GM23338 (cell line): Measurements from ENCODE around the gene ORC4. TPM values are rescaled to one million over a fixed set of nuclear protein-coding genes. Genes with fewer than 3 reads are reported as not detected.
"Not testable (repeated sequence)": the region's sequence is repeated elsewhere in the genome, so short reads cannot be mapped to it uniquely, and the experiment has no call there.

Source experiments
- ATAC-seq: fragments of 200-7000 bp; cut with Tn5 transposase; 3 replicates; pipeline ENCODE4 v1.9.1; 2020
- DNase-seq: peaks from one replicate; pipeline ENCODE4 v3.0.0-alpha.2; 2015; ENCODE audit warnings: low spot score
- H2AFZ ChIP-seq: fragments of 200-600 bp; sonication (generic); 2 replicates; pipeline ENCODE4 v1.8.0; 2016; ENCODE audit warnings: antibody characterized with exemption, mild to moderate bottlenecking, moderate library complexity
- H3F3A ChIP-seq: fragments of 200-600 bp; sonication (generic); replicated peaks from 2 replicates; pipeline ENCODE4 v1.8.0; 2017; ENCODE audit warnings: antibody characterized with exemption, mixed run types, low read depth
- H3K27ac ChIP-seq: fragments of 200-600 bp; sonication (generic); 2 replicates; pipeline ENCODE4 v1.6.1; 2016; ENCODE audit warnings: low read depth
- H3K27me3 ChIP-seq: fragments of 200-600 bp; sonication (generic); 2 replicates; pipeline ENCODE4 v1.8.0; 2016; ENCODE audit warnings: mild to moderate bottlenecking, mixed run types, moderate library complexity; ENCODE audit not compliant: insufficient read depth
- H3K36me3 ChIP-seq: fragments of 200-600 bp; sonication (generic); 2 replicates; pipeline ENCODE4 v1.8.0; 2016; ENCODE audit warnings: mild to moderate bottlenecking; ENCODE audit not compliant: insufficient read depth
- H3K4me1 ChIP-seq: fragments of 200-600 bp; sonication (generic); 2 replicates; pipeline ENCODE4 v1.8.0; 2016; ENCODE audit warnings: mild to moderate bottlenecking, moderate library complexity; ENCODE audit not compliant: insufficient read depth
- H3K4me2 ChIP-seq: fragments of 200-600 bp; sonication (generic); 2 replicates; pipeline ENCODE4 v1.7.1; 2017; ENCODE audit warnings: mixed run types
- H3K4me3 ChIP-seq: fragments of 200-600 bp; sonication (generic); 2 replicates; pipeline ENCODE4 v1.6.1; 2016; ENCODE audit warnings: mixed run types
- H3K79me2 ChIP-seq: fragments of 200-600 bp; sonication (generic); replicated peaks from 2 replicates; pipeline ENCODE4 v1.8.0; 2017; ENCODE audit warnings: mild to moderate bottlenecking; ENCODE audit not compliant: insufficient read depth
- H3K9me2 ChIP-seq: fragments of 200-600 bp; sonication (generic); 2 replicates; pipeline ENCODE4 v1.8.0; 2017; ENCODE audit not compliant: insufficient read depth
- H4K20me1 ChIP-seq: fragments of 200-600 bp; sonication (generic); replicated peaks from 2 replicates; pipeline ENCODE4 v1.8.0; 2017; ENCODE audit warnings: mild to moderate bottlenecking; ENCODE audit not compliant: insufficient read depth
- H3K27ac Mint-ChIP-seq: 2 replicates; pipeline ENCODE4 v1.8.0; 2020; ENCODE audit warnings: inconsistent platforms, mild to moderate bottlenecking, moderate library complexity, mixed read lengths
- H3K27me3 Mint-ChIP-seq: 3 replicates; pipeline ENCODE4 v1.8.0; 2022; ENCODE audit warnings: low read depth, mild to moderate bottlenecking, moderate library complexity, mixed read lengths, inconsistent platforms; ENCODE audit not compliant: insufficient read depth, poor library complexity
- H3K36me3 Mint-ChIP-seq: 3 replicates; pipeline ENCODE4 v1.8.0; 2021; ENCODE audit warnings: low read depth, mild to moderate bottlenecking, inconsistent platforms, moderate library complexity, mixed read lengths
- H3K4me1 Mint-ChIP-seq: 3 replicates; pipeline ENCODE4 v1.8.0; 2020; ENCODE audit warnings: mild to moderate bottlenecking, inconsistent platforms, mixed read lengths
- H3K4me3 Mint-ChIP-seq: 3 replicates; pipeline ENCODE4 v1.8.0; 2021; ENCODE audit warnings: moderate library complexity, mild to moderate bottlenecking, inconsistent platforms, mixed read lengths
- H3K9me3 Mint-ChIP-seq: 3 replicates; pipeline ENCODE4 v1.8.0; 2020; ENCODE audit warnings: moderate library complexity, mild to moderate bottlenecking, inconsistent platforms, mixed read lengths
- CREB1 ChIP-seq: fragments of 250-450 bp; sonication (Bioruptor Pico); IDR thresholded peaks from 2 replicates; pipeline ENCODE4 v1.5.0; 2020; ENCODE audit warnings: low read depth, mild to moderate bottlenecking, moderate library complexity
- EZH2phosphoT487 ChIP-seq: fragments of 200-600 bp; sonication (generic); IDR thresholded peaks from one replicate; pipeline ENCODE4 v1.8.1; 2018; ENCODE audit warnings: antibody characterized with exemption; ENCODE audit not compliant: unreplicated experiment
- JUNB ChIP-seq: IDR thresholded peaks from one replicate; pipeline ENCODE4 v1.6.1; 2016; ENCODE audit warnings: antibody characterized with exemption; ENCODE audit not compliant: unreplicated experiment
- NANOG ChIP-seq: IDR thresholded peaks from 2 replicates; pipeline ENCODE4 v1.6.1; 2016; ENCODE audit warnings: antibody characterized with exemption, borderline replicate concordance
- POLR2AphosphoS5 ChIP-seq: IDR thresholded peaks from 2 replicates; pipeline ENCODE4 v1.6.1; 2016; ENCODE audit warnings: antibody characterized with exemption, low read depth
- REST ChIP-seq: IDR thresholded peaks from one replicate; pipeline ENCODE4 v1.6.1; 2018; ENCODE audit warnings: antibody characterized with exemption; ENCODE audit not compliant: unreplicated experiment
- STAT1 ChIP-seq: IDR thresholded peaks from one replicate; pipeline ENCODE4 v1.6.1; 2016; ENCODE audit warnings: antibody characterized with exemption; ENCODE audit not compliant: unreplicated experiment
- ZNF331 ChIP-seq: fragments of 250-450 bp; sonication (Bioruptor Pico); IDR thresholded peaks from 2 replicates; pipeline ENCODE4 v1.5.0; 2020; ENCODE audit warnings: low read depth, mild to moderate bottlenecking, moderate library complexity
- polyA plus RNA-seq: library from polyadenylated mRNA; unstranded; fragments of >200 nt; fragmentation: Nextera tagmentation; extraction: Ambion mirVana; gene quantifications from 2 replicates; pipeline ENCODE4 v1.2.1, GENCODE V29; 2016
- total RNA-seq: library from RNA; depleted of rRNA; stranded (reverse); fragments of >200 nt; shearing (Covaris generic); gene quantifications from 2 replicates; pipeline ENCODE4 v1.2.3, GENCODE V29; 2014

Gene ORC4
- total and polyA plus RNA-seq, 2 experiments from 2014 or later = 47.5 to 177 TPM

DNA sequence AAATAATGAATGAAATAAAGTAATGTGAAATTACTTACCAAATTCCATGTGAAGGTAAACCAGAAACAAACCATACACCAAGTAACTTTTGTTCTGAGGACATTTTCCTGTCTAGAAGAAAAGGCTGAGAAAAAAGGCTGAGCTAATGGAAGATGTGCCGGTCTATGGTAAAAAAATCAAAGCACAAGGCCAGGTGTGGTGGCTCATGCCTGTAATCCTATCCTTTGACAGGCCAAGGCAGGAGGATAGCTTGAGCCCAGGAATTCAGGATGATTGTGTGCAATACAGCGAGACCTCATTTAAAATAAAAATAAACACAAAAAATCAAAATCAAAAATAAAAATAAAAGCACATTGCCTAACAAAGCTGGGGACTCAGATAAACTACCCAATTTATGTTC, 6.7 kb downstream of the ORC4 start (continued):
- no peak for TF ChIP-seq REST
- TF ChIP-seq EZH2phosphoT487 = no peak

DNA sequence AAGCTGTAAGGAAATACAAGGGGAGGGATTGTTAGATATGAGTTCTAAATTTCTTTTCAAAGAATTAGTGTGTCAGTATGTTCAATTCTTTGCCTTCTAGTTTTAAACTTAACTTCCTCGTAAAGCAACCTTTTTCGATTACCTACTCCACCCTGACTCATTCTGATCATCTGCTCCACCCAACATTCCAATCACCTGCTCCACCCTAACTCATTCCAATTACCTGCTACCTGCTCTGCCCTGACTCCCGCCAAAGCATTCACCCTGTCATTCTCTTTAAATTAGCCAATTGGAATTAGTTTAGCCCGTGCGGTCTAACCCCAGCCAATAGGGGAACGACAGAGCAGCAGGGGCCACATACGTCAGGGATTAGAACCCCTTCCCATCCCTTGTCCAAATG, 12.1 kb downstream of the ORC4 start:
- not testable (repeated sequence) for H3K4me3 ChIP-seq, H3F3A ChIP-seq, H3K9me3 Mint-ChIP-seq, H3K4me2 ChIP-seq, H3K36me3 ChIP-seq, H3K27ac ChIP-seq, H3K4me3 Mint-ChIP-seq, ATAC-seq, H3K27me3 ChIP-seq, H3K9me2 ChIP-seq, H2AFZ ChIP-seq, H3K27ac Mint-ChIP-seq, H3K27me3 Mint-ChIP-seq
- peaks cover 20% of the 10 kb centered on the region for H3K36me3 Mint-ChIP-seq
- Histone ChIP-seq H3K4me1 (peaks cover 11% of the 10 kb centered on the region; the same call in 1 of the 2 replicates), H3K79me2 (peaks cover 100% of the 10 kb centered on the region), H4K20me1 (peaks cover 47% of the 10 kb centered on the region)
- TF ChIP-seq CREB1 (CRISPR knock-in tag) = 0 out of 2 replicates have a peak, but pooled peaks have one; percentile 12
- peak; percentile 30 for DNase-seq
- H3K4me1 Mint-ChIP-seq = peaks cover 19% of the 10 kb centered on the region

DNA sequence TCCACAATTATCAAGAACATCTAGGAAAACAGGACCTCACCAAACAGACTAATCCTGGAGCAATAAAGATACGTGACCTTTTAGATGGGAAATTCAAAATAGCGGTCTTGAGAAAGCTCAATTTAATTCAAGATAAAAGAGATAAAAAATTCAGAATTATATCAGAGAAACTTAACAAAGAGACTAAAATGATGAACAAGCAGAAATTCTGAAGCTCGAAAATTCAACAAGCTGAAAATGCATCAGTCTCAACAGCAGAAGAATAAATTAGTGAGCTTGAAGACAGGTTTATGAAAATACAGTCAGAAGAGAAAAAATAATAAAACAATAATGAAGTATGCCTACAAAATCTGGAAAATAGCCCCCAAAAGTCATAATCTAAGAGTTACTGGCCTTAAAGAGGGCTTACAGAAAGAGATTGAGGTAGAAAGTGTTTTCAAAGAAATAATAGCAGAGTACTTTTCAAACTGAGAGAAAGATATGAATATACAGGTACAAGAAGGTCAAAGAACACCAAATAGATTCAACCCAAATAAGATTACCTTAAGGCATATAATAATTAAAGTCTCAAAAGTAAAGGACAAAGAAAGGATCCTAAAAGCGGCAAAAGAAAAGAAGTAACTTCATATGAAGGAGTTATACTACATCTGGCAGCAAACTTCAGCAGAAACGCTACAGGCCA, 13.2 kb downstream of the ORC4 start:
- peaks cover 1% of the 10 kb centered on the region for H3K27me3 Mint-ChIP-seq
- TF ChIP-seq ZNF331 (CRISPR knock-in tag) (no peak), NANOG (no peak), POLR2AphosphoS5 (no peak), JUNB (no peak), REST (no peak), STAT1 (no peak)

More for the DNA sequence above, 13.2 kb downstream of the ORC4 start:
- no peaks in the 10 kb centered on the region for H3K27me3 ChIP-seq
- H3K4me1 Mint-ChIP-seq = peaks cover 20% of the 10 kb centered on the region
- no peaks in the 10 kb centered on the region for H3K36me3 ChIP-seq
- peaks cover 6% of the 10 kb centered on the region; the same call in 1 of the 2 replicates for H3K9me2 ChIP-seq
- H3K4me3 Mint-ChIP-seq = no peak overlapping the region
- no peak for ATAC-seq
- H3K9me3 Mint-ChIP-seq = peaks cover 10% of the 10 kb centered on the region; the same call in 2 of the 3 replicates
- no peak overlapping the region for H2AFZ ChIP-seq
- H3F3A ChIP-seq = no peaks in the 10 kb centered on the region
- peaks cover 57% of the 10 kb centered on the region for H4K20me1 ChIP-seq
- DNase-seq = no peak
- H3K36me3 Mint-ChIP-seq = peaks cover 28% of the 10 kb centered on the region
- peaks cover 100% of the 10 kb centered on the region for H3K79me2 ChIP-seq
- peaks cover 12% of the 10 kb centered on the region; the same call in 1 of the 2 replicates for H3K4me1 ChIP-seq
- no peak overlapping the region for H3K27ac ChIP-seq
- H3K27ac Mint-ChIP-seq = no peak overlapping the region
- no peak overlapping the region for H3K4me3 ChIP-seq
- no peak overlapping the region for H3K4me2 ChIP-seq
